Globus pallidus (tissue), 1 donor: ENCODE measurements around the gene DIP2B.
"Not testable (repeated sequence)": the region's sequence is repeated elsewhere in the genome, so short reads cannot be mapped to it uniquely, and the experiment has no call there.

Source experiments
- DNase-seq: peaks from one replicate; pipeline ENCODE4 v3.0.0-alpha.2; 2015; ENCODE audit warnings: low spot score

The DIP2B gene

GRCh38 chr12:50520416-50521207 lies 15.8 kb downstream of the DIP2B start:
- peak; percentile 38 for DNase-seq

GRCh38 chr12:50521781-50522180 lies 17.0 kb downstream of the DIP2B start:
- not testable (repeated sequence) for DNase-seq

- DNase-seq: no peak
Observed at GRCh38 chr12:50523772-50524171, 19.0 kb downstream of the DIP2B start.

- no peak for DNase-seq
Observed at GRCh38 chr12:50524621-50525020, 19.8 kb downstream of the DIP2B start.

GRCh38 chr12:50525422-50525821 lies 20.6 kb downstream of the DIP2B start:
- DNase-seq: no peak

- DNase-seq: no peak
Observed at GRCh38 chr12:50527359-50527726, 22.6 kb downstream of the DIP2B start.

GRCh38 chr12:50528800-50529199 lies 24.0 kb downstream of the DIP2B start:
- DNase-seq: no peak

GRCh38 chr12:50529345-50529744 lies 24.6 kb downstream of the DIP2B start:
- no peak for DNase-seq

- no peak for DNase-seq
Observed at GRCh38 chr12:50530532-50530931, 25.7 kb downstream of the DIP2B start.

- no peak for DNase-seq
Observed at GRCh38 chr12:50533203-50533584, 28.4 kb downstream of the DIP2B start.

- DNase-seq: no peak
Observed at GRCh38 chr12:50533971-50534370, 29.2 kb downstream of the DIP2B start.

- DNase-seq: no peak
Observed at GRCh38 chr12:50536831-50537537, 32.2 kb downstream of the DIP2B start.

- DNase-seq: no peak
Observed at GRCh38 chr12:50537538-50537919, 32.7 kb downstream of the DIP2B start.

- DNase-seq: no peak
Observed at GRCh38 chr12:50538182-50538581, 33.4 kb downstream of the DIP2B start.

- no peak for DNase-seq
Observed at GRCh38 chr12:50541139-50541538, 36.4 kb downstream of the DIP2B start.

GRCh38 chr12:50542448-50542847 lies 37.7 kb downstream of the DIP2B start:
- DNase-seq: no peak

- not testable (repeated sequence) for DNase-seq
Observed at GRCh38 chr12:50543188-50543587, 38.4 kb downstream of the DIP2B start.

GRCh38 chr12:50545213-50545612 lies 40.4 kb downstream of the DIP2B start:
- no peak for DNase-seq

- DNase-seq: no peak
Observed at GRCh38 chr12:50545786-50546185, 41.0 kb downstream of the DIP2B start.

- no peak for DNase-seq
Observed at GRCh38 chr12:50546441-50547318, 41.9 kb downstream of the DIP2B start.

GRCh38 chr12:50547742-50548141 lies 43.0 kb downstream of the DIP2B start:
- DNase-seq: no peak

- DNase-seq: no peak
Observed at GRCh38 chr12:50549885-50550284, 45.1 kb downstream of the DIP2B start.
